CD4-positive, alpha-beta T cell treated with Interleukin-21 for 1 hour (primary cell): ENCODE data around the gene SPATA20.

ENCODE experiments used
- DNase-seq: peaks from one replicate; pipeline ENCODE4 v3.0.0-alpha.2; 2020

SPATA20 gene

GRCh38 chr17:50581316-50581715 is 34.3 kb downstream of the SPATA20 start:
- DNase-seq, result no peak

- DNase-seq, result no peak
These were observed 35.8 kb downstream of the SPATA20 start for GRCh38 chr17:50582741-50583140.

- DNase-seq, result no peak
These were observed 36.7 kb downstream of the SPATA20 start for GRCh38 chr17:50583641-50584040.

- DNase-seq, result no peak
These were observed 37.1 kb downstream of the SPATA20 start for GRCh38 chr17:50584116-50584515.

GRCh38 chr17:50584749-50585148 is 37.8 kb downstream of the SPATA20 start:
- DNase-seq, result no peak

GRCh38 chr17:50585346-50585745 is 38.4 kb downstream of the SPATA20 start:
- DNase-seq, result no peak

- DNase-seq, result no peak
These were observed 38.9 kb downstream of the SPATA20 start for GRCh38 chr17:50585891-50586290.

GRCh38 chr17:50586421-50587247 is 39.7 kb downstream of the SPATA20 start:
- no peak for DNase-seq

GRCh38 chr17:50587571-50587970 is 40.6 kb downstream of the SPATA20 start:
- no peak for DNase-seq

- DNase-seq, result no peak
These were observed 41.5 kb downstream of the SPATA20 start for GRCh38 chr17:50588391-50589049.

- DNase-seq, result no peak
These were observed 42.2 kb downstream of the SPATA20 start for GRCh38 chr17:50589095-50589705.

GRCh38 chr17:50590946-50591737 is 44.2 kb downstream of the SPATA20 start:
- DNase-seq, result no peak

- DNase-seq, result no peak
These were observed 46.3 kb downstream of the SPATA20 start for GRCh38 chr17:50593321-50593720.

- no peak for DNase-seq
These were observed 47.3 kb downstream of the SPATA20 start for GRCh38 chr17:50594128-50594823.

GRCh38 chr17:50594892-50595291 is 47.9 kb downstream of the SPATA20 start:
- no peak for DNase-seq

- no peak for DNase-seq
These were observed 49.4 kb downstream of the SPATA20 start for GRCh38 chr17:50596191-50597037.

GRCh38 chr17:50598487-50598886 is 51.5 kb downstream of the SPATA20 start:
- DNase-seq, result no peak

GRCh38 chr17:50599606-50600005 is 52.6 kb downstream of the SPATA20 start:
- DNase-seq, result no peak

- DNase-seq, result no peak
These were observed 54.9 kb downstream of the SPATA20 start for GRCh38 chr17:50601823-50602375.

- DNase-seq, result no peak
These were observed 55.9 kb downstream of the SPATA20 start for GRCh38 chr17:50602836-50603235.

- no peak for DNase-seq
These were observed 56.4 kb downstream of the SPATA20 start for GRCh38 chr17:50603340-50603739.
